A673 (cell line): ENCODE data around the gene USH1G. TPM values are rescaled to one million over a fixed set of nuclear protein-coding genes. Genes with fewer than 3 reads are reported as not detected.

Experiments used
- BruUV-seq: library from RNA; stranded (reverse); fragments of 400-500 nt; replicated peaks from 2 replicates; lab custom pipeline; 2021; lab: Mats Ljungman, UMichigan
- CTCF ChIA-PET: fragments of 300-600 bp; sonication (Branson Sonifier 250); formaldehyde crosslinking; loops from one replicate; lab custom pipeline; 2022; ENCODE audit warnings: antibody characterized with exemption; lab: Charles Lee
- POLR2A ChIA-PET: fragments of 300-600 bp; sonication (Branson Sonifier 250); formaldehyde crosslinking; loops from one replicate; lab custom pipeline; 2022; ENCODE audit warnings: antibody characterized with exemption; ENCODE audit not compliant: low non-redundant PET; lab: Charles Lee
- DNase-seq: peaks from one replicate; pipeline ENCODE4 v3.0.0-alpha.2; 2015; ENCODE audit warnings: low spot score
- H3K27ac ChIP-seq: fragments of 200-600 bp; sonication (generic); 2 replicates; pipeline ENCODE4 v1.5.1; 2016; ENCODE audit warnings: mixed run types, low read depth, mild to moderate bottlenecking, mixed read lengths, antibody characterized with exemption, low read length; ENCODE audit not compliant: poor library complexity, severe bottlenecking
- H3K27me3 ChIP-seq: fragments of 200-600 bp; sonication (generic); replicated peaks from 2 replicates; pipeline ENCODE4 v1.6.1; 2017; ENCODE audit warnings: mixed run types, low read depth, mild to moderate bottlenecking, mixed read lengths, antibody characterized with exemption, low read length; ENCODE audit not compliant: insufficient read depth, poor library complexity
- H3K36me3 ChIP-seq: fragments of 200-600 bp; sonication (generic); 2 replicates; pipeline ENCODE4 v1.6.1; 2016; ENCODE audit warnings: mixed run types, mild to moderate bottlenecking, mixed read lengths, antibody characterized with exemption, low read length; ENCODE audit not compliant: insufficient read depth, poor library complexity, severe bottlenecking
- H3K4me1 ChIP-seq: fragments of 200-600 bp; sonication (generic); 2 replicates; pipeline ENCODE4 v1.6.1; 2017; ENCODE audit warnings: mixed run types, mild to moderate bottlenecking, mixed read lengths, antibody characterized with exemption, low read length; ENCODE audit not compliant: insufficient read depth, poor library complexity, severe bottlenecking
- H3K4me3 ChIP-seq: fragments of 200-600 bp; sonication (generic); 2 replicates; pipeline ENCODE4 v1.5.1; 2016; ENCODE audit warnings: low read depth, mixed run types, mild to moderate bottlenecking, mixed read lengths, low read length; ENCODE audit not compliant: poor library complexity, severe bottlenecking
- H3K9me3 ChIP-seq: fragments of 200-600 bp; sonication (generic); 2 replicates; pipeline ENCODE4 v1.6.1; 2016; ENCODE audit warnings: mixed run types, low read depth, mild to moderate bottlenecking, mixed read lengths, antibody characterized with exemption, low read length; ENCODE audit not compliant: poor library complexity, severe bottlenecking
- CTCF ChIP-seq: fragments of 300-800, 200-600 bp; sonication (generic); conservative IDR thresholded peaks from 2 replicates; pipeline ENCODE4 v1.5.1; 2017; ENCODE audit warnings: low read depth, mild to moderate bottlenecking, antibody characterized with exemption, low read length, moderate library complexity, mixed read lengths
- EZH2 ChIP-seq: fragments of 200-600 bp; sonication (generic); IDR thresholded peaks from 2 replicates; pipeline ENCODE4 v1.6.1; 2017; ENCODE audit warnings: borderline replicate concordance, low read depth, mild to moderate bottlenecking, mixed read lengths, antibody characterized with exemption, low read length; ENCODE audit not compliant: poor library complexity, severe bottlenecking
- intact Hi-C: fragments of 100-400 bp; cut with micrococcal nuclease; formaldehyde crosslinking; loops from one replicate; pipeline ENCODE4 v1.10.0; 2022; ENCODE audit not compliant: unreplicated experiment
- total RNA-seq: library from RNA; stranded (reverse); gene quantifications from 2 replicates; pipeline ENCODE4 v1.2.3, GENCODE V29; 2021

USH1G gene
- total RNA-seq, 1 experiment from 2014 or later = not detected

GRCh38 chr17:74903671-74904070 lies 19.4 kb downstream of the USH1G start:
- no peaks in the 10 kb centered on the region for H3K9me3 ChIP-seq
- no peak for DNase-seq
- CTCF ChIA-PET = no interaction called here
- TF ChIP-seq CTCF = no peak
- no peak for TF ChIP-seq EZH2
- peaks cover 20% of the 10 kb centered on the region for H3K27me3 ChIP-seq
- no peak overlapping the region for H3K4me3 ChIP-seq
- H3K27ac ChIP-seq = no peak overlapping the region
- intact Hi-C loops = no loop called here
- no peaks in the 10 kb centered on the region for H3K4me1 ChIP-seq
- no TSS peak for BruUV-seq
- POLR2A ChIA-PET = no interaction called here
- H3K36me3 ChIP-seq = no peaks in the 10 kb centered on the region

- Histone ChIP-seq H3K9me3 (no peaks in the 10 kb centered on the region), H3K4me1 (no peaks in the 10 kb centered on the region), H3K4me3 (no peak overlapping the region), H3K36me3 (no peaks in the 10 kb centered on the region), H3K27ac (no peak overlapping the region), H3K27me3 (peaks cover 22% of the 10 kb centered on the region)
- intact Hi-C loops = no loop called here
- DNase-seq = no peak
- TF ChIP-seq CTCF = no peak
- no peak for TF ChIP-seq EZH2
- CTCF ChIA-PET = no interaction called here
- POLR2A ChIA-PET = no interaction called here
- BruUV-seq = no TSS peak
Measured at GRCh38 chr17:74903034-74903433, 20.0 kb downstream of the USH1G start.

GRCh38 chr17:74901353-74902135 lies 21.5 kb downstream of the USH1G start:
- H3K27me3 ChIP-seq = peaks cover 32% of the 10 kb centered on the region
- intact Hi-C loops = no loop called here
- no peak overlapping the region for H3K27ac ChIP-seq
- ChIA-PET CTCF (no interaction called here), POLR2A (no interaction called here)
- no peak overlapping the region for H3K4me3 ChIP-seq
- TF ChIP-seq CTCF (no peak), EZH2 (no peak)
- no peaks in the 10 kb centered on the region for H3K4me1 ChIP-seq
- H3K36me3 ChIP-seq = no peaks in the 10 kb centered on the region
- no peak for DNase-seq
- BruUV-seq = no TSS peak
- no peaks in the 10 kb centered on the region for H3K9me3 ChIP-seq
